T-cell (primary cell): Measurements from ENCODE around the gene HAS3. TPM values are rescaled to one million over a fixed set of nuclear protein-coding genes. Genes with fewer than 3 reads are reported as not detected.
A peak's percentile ranks its signal among the peaks of the same experiment; 100 is the strongest.
"Not testable (repeated sequence)": the region's sequence is repeated elsewhere in the genome, so short reads cannot be mapped to it uniquely, and the experiment has no call there.

ENCODE experiments used
- ATAC-seq, 4 experiments: fragments of 200-7000 bp in 3 of 4; fragments of 150-1000 bp in 1 of 4; cut with Tn5 transposase; replicated peaks in 1 of 4; 1 replicate in 3 of 4; 2 replicates in 1 of 4; pipeline ENCODE4 v1.10.0; 2021; ENCODE audit warnings: moderate library complexity in 3 of 4, mild to moderate bottlenecking in 2 of 4, moderate number of reproducible peaks in 1 of 4
- CTCF ChIA-PET, 2 donors: fragments of 300-600 bp; sonication (Branson Sonifier 250); formaldehyde crosslinking; loops; one replicate each; lab custom pipeline; 2022; ENCODE audit warnings: antibody characterized with exemption in 2 of 2; lab: Charles Lee
- POLR2A ChIA-PET, 2 donors: fragments of 300-600 bp; sonication (Branson Sonifier 250); formaldehyde crosslinking; loops; one replicate each; lab custom pipeline; 2022; ENCODE audit warnings: antibody characterized with exemption in 2 of 2; lab: Charles Lee
- DNase-seq, 35 experiments: peaks; one replicate each; pipeline versions ENCODE4 v3.0.0 to v3.0.0-alpha.2; 2013 to 2023
- H3K27ac ChIP-seq: one replicate; pipeline ENCODE4 v1.5.1; 2013; ENCODE audit warnings: low read length
- H3K27me3 ChIP-seq, 2 experiments: replicated peaks in 1 of 2; 1 replicate in 1 of 2; 2 replicates in 1 of 2; pipeline versions ENCODE4 v1.6.1 to v1.7.0; 2013; ENCODE audit warnings: low read length in 1 of 2, mixed read lengths in 1 of 2; ENCODE audit not compliant: control insufficient read depth in 2 of 2, insufficient read depth in 2 of 2; ENCODE audit errors: extremely low read depth in 1 of 2
- H3K36me3 ChIP-seq, 2 donors: 1 replicate in 1 of 2; 2 replicates in 1 of 2; pipeline versions ENCODE4 v1.6.1 to v1.7.0; 2013; ENCODE audit warnings: low read length in 1 of 2; ENCODE audit not compliant: control insufficient read depth in 2 of 2, insufficient read depth in 1 of 2; ENCODE audit errors: extremely low read depth in 1 of 2
- H3K4me1 ChIP-seq, 2 experiments: 1 replicate in 1 of 2; 2 replicates in 1 of 2; pipeline versions ENCODE4 v1.6.1 to v1.7.0; 2013; ENCODE audit warnings: low read length in 2 of 2, mixed read lengths in 1 of 2; ENCODE audit not compliant: insufficient read depth in 2 of 2, control insufficient read depth in 1 of 2; ENCODE audit errors: extremely low read depth in 1 of 2
- H3K4me3 ChIP-seq, 2 donors: 1 replicate in 1 of 2; 2 replicates in 1 of 2; pipeline versions ENCODE4 v1.5.1 to v1.7.0; 2013; ENCODE audit warnings: mild to moderate bottlenecking in 2 of 2, low read length in 1 of 2, moderate library complexity in 1 of 2; ENCODE audit not compliant: control insufficient read depth in 1 of 2; ENCODE audit errors: extremely low read depth in 1 of 2
- H3K9me3 ChIP-seq: 2 replicates; pipeline ENCODE4 v1.7.0; 2013
- H3K27ac Mint-ChIP-seq, 2 donors: one replicate each; pipeline ENCODE4 v1.8.0; 2020 to 2021; ENCODE audit warnings: mild to moderate bottlenecking in 2 of 2, mixed read lengths in 2 of 2
- H3K27me3 Mint-ChIP-seq, 2 donors: one replicate each; pipeline ENCODE4 v1.8.0; 2021 to 2022; ENCODE audit warnings: mixed read lengths in 2 of 2
- H3K36me3 Mint-ChIP-seq: one replicate; pipeline ENCODE4 v1.8.0; 2021; ENCODE audit warnings: mixed read lengths
- H3K4me1 Mint-ChIP-seq, 3 donors: one replicate each; pipeline ENCODE4 v1.8.0; 2020 to 2022; ENCODE audit warnings: mixed read lengths in 3 of 3, mild to moderate bottlenecking in 1 of 3
- H3K4me3 Mint-ChIP-seq, 3 donors: one replicate each; pipeline ENCODE4 v1.8.0; 2020 to 2022; ENCODE audit warnings: mild to moderate bottlenecking in 3 of 3, mixed read lengths in 3 of 3, moderate library complexity in 3 of 3
- H3K9me3 Mint-ChIP-seq, 3 donors: one replicate each; pipeline ENCODE4 v1.8.0; 2020 to 2022; ENCODE audit warnings: mixed read lengths in 3 of 3
- WGBS: methylation state at CpG from one replicate; pipeline ENCODE4 v1.1.5; 2013; ENCODE audit warnings: missing lambda C conversion rate; ENCODE audit not compliant: insufficient coverage; 5-methylcytosine and 5-hydroxymethylcytosine counted together
- total RNA-seq, 35 experiments: library from RNA in 6 of 35; stranded (reverse) in 6 of 35; fragments of 120-200 nt in 1 of 35; gene quantifications; one replicate each; pipeline versions ENCODE4 v1.2.1 to v1.2.4 and lab custom pipeline; 2013 to 2026

Gene HAS3, protein sequence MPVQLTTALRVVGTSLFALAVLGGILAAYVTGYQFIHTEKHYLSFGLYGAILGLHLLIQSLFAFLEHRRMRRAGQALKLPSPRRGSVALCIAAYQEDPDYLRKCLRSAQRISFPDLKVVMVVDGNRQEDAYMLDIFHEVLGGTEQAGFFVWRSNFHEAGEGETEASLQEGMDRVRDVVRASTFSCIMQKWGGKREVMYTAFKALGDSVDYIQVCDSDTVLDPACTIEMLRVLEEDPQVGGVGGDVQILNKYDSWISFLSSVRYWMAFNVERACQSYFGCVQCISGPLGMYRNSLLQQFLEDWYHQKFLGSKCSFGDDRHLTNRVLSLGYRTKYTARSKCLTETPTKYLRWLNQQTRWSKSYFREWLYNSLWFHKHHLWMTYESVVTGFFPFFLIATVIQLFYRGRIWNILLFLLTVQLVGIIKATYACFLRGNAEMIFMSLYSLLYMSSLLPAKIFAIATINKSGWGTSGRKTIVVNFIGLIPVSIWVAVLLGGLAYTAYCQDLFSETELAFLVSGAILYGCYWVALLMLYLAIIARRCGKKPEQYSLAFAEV
- total RNA-seq (1 to 10 TPM; 2.0 to 4.7 (median 3.4) TPM), total RNA-seq (lab: John Stamatoyannopoulos, UW) (0.08 to 3.1 (median 1.4) reads per million in 29 experiments)
- total RNA-seq (2013): 0.61 TPM

DNA sequence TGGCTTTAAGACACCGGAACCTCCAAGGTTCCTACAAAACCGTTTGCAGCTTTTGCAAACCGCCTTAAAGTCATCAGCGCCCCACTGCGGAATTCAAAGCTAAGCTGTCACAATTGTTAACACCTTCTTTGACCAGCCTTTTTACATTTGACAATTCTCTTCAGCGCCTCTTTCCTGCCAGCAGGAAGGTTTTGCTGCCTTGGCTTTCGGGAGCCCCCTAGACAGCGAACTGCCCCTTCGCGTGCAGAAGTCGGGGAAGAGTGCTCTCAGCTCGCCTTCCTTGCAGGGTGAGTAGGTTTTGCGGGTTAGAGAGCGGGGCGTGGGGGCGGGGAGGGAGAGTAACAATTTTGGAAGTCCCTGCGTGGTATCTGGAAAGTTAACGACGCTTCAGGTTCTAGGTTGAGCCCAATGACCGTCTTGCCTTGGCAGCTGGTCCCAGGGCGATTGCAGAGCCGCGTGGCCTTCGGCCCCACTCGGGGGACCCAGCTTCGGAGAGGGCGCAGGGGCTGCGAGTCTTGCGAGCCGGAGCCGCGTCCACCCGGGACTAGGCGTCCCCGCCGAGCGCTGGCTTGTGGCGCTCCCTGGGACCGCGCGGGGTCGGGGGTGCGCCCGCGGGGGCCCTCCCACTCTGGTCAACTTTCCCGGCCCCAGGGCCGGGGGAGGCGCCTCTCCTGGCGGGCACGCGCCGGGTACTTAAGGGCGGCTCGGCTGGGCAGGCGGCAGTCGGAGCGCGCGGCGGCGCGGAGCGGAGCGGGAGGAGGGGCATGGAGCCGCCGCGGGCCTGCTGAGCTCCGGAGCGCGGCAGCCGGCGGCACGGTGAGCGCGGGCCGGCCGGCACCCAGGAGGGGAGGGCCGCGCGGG is at the start of gene HAS3:
Gene HAS3, plus strand, starts transcription at position 153 of the 861 bp plus-strand sequence. CDS start 3,743 bp downstream, outside the sequence.
- peaks cover 4% of the 10 kb centered on the region in 2 donors for H3K36me3 ChIP-seq
- no peaks in the 10 kb centered on the region for H3K9me3 Mint-ChIP-seq
- H3K27me3 Mint-ChIP-seq: peaks cover 28 to 35% of the 10 kb centered on the region in 2 donors
- H3K27me3 ChIP-seq: peaks cover 0 to 67% of the 10 kb centered on the region in 2 experiments
- H3K36me3 Mint-ChIP-seq: peaks cover 21% of the 10 kb centered on the region
- H3K4me1 Mint-ChIP-seq: peaks cover 20 to 24% (median 24%) of the 10 kb centered on the region in 3 donors
- ChIA-PET CTCF (interaction anchor here (0.6 kb wide), 2 partner anchors 12 to 296 kb away, joined by 3 read pairs; no protein-coding TSS in a partner anchor), POLR2A (interaction anchor here in 1 of 2 donors (0.6 kb wide), 1 partner anchor 27 kb away, joined by 5 read pairs; no protein-coding TSS in a partner anchor)
- no peak within 1 kb of the TSS for H3K27ac Mint-ChIP-seq
- under 1% methylated on average over 78 of the region's 80 CpGs for WGBS
- DNase-seq: peak in 9 of 35 experiments; percentile 9 to 36 (median 19)
- H3K4me1 ChIP-seq: peaks cover 7 to 26% of the 10 kb centered on the region in 2 experiments
- ATAC-seq: peak; percentile 62 to 75 (median 72)
- no peaks in the 10 kb centered on the region for H3K9me3 ChIP-seq
- H3K4me3 ChIP-seq: peak within 1 kb of the TSS; percentile 30 to 69
- peak within 1 kb of the TSS; percentile 78 to 88 (median 84) for H3K4me3 Mint-ChIP-seq
- no peak within 1 kb of the TSS for H3K27ac ChIP-seq

DNA sequence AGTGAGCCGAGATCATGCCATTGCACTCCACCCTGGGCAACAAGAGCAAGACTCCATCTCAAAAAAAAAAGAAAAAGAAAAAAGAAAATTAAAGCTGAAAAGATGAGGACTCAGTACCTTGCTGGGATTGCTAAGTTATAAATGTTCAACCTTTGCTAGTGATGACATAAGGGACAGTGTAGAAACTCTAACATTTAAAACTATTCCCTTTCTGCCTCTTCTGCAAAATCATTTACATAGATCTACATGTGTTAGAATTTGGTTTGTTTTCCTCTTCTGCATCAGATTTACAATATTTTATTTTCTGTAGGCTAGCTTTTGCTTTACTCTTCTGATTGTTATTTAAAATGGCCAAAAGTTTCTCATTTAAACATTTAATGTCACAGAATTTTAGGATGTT is 49.5 kb upstream of the HAS3 start:
- Mint-ChIP-seq H3K4me1 (no peaks in the 10 kb centered on the region), H3K27me3 (no peaks in the 10 kb centered on the region), H3K9me3 (no peaks in the 10 kb centered on the region), H3K36me3 (peaks cover 19% of the 10 kb centered on the region), H3K4me3 (no peak overlapping the region), H3K27ac (no peak overlapping the region)
- H3K9me3 ChIP-seq: no peaks in the 10 kb centered on the region
- ChIA-PET CTCF (interaction anchor here in 1 of 2 donors (1.2 kb wide), 1 partner anchor 179 kb away, joined by 5 read pairs; no protein-coding TSS in a partner anchor), POLR2A (no interaction called here)
- DNase-seq: no peak
- H3K36me3 ChIP-seq: peaks cover 2 to 8% of the 10 kb centered on the region in 2 donors
- WGBS: no CpG with 5 or more reads among the region's 1 CpG
- H3K27me3 ChIP-seq: no peaks in the 10 kb centered on the region
- H3K4me3 ChIP-seq: no peak overlapping the region
- no peaks in the 10 kb centered on the region for H3K4me1 ChIP-seq
- no peak overlapping the region for H3K27ac ChIP-seq
- ATAC-seq: no peak

DNA sequence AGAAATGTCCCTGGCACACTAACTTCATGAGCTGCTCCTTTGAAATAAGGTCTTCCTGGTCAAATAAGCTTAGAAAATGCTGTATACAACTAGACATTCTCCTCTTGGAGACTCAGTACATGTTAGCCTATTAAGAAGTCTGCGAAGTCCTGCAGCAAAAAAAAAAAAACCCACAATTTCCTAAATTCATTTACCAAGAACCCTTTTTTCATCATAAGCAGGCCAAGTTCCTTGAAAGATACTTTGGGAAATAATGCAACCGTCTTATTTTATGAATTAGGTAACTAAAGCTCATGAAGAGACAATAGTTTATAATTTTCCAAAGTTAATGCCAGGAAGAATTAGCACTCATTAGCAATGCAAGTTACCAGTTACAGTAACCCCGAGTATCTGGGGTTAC is 49.0 kb upstream of the HAS3 start:
- H3K36me3 Mint-ChIP-seq: peaks cover 19% of the 10 kb centered on the region
- no peak overlapping the region for H3K4me3 ChIP-seq
- WGBS: no CpG with 5 or more reads among the region's 3 CpGs
- H3K27ac ChIP-seq: no peak overlapping the region
- no peak for ATAC-seq
- H3K27me3 ChIP-seq: no peaks in the 10 kb centered on the region
- H3K27ac Mint-ChIP-seq: no peak overlapping the region
- CTCF ChIA-PET: interaction anchor here in 1 of 2 donors (1.2 kb wide), 1 partner anchor 179 kb away, joined by 5 read pairs; no protein-coding TSS in a partner anchor
- DNase-seq: no peak
- H3K27me3 Mint-ChIP-seq: no peaks in the 10 kb centered on the region
- H3K4me1 ChIP-seq: no peaks in the 10 kb centered on the region
- POLR2A ChIA-PET: no interaction called here
- no peaks in the 10 kb centered on the region for H3K4me1 Mint-ChIP-seq
- H3K9me3 Mint-ChIP-seq: no peaks in the 10 kb centered on the region
- no peaks in the 10 kb centered on the region for H3K9me3 ChIP-seq
- no peak overlapping the region for H3K4me3 Mint-ChIP-seq
- H3K36me3 ChIP-seq: peaks cover 2 to 8% of the 10 kb centered on the region in 2 donors

DNA sequence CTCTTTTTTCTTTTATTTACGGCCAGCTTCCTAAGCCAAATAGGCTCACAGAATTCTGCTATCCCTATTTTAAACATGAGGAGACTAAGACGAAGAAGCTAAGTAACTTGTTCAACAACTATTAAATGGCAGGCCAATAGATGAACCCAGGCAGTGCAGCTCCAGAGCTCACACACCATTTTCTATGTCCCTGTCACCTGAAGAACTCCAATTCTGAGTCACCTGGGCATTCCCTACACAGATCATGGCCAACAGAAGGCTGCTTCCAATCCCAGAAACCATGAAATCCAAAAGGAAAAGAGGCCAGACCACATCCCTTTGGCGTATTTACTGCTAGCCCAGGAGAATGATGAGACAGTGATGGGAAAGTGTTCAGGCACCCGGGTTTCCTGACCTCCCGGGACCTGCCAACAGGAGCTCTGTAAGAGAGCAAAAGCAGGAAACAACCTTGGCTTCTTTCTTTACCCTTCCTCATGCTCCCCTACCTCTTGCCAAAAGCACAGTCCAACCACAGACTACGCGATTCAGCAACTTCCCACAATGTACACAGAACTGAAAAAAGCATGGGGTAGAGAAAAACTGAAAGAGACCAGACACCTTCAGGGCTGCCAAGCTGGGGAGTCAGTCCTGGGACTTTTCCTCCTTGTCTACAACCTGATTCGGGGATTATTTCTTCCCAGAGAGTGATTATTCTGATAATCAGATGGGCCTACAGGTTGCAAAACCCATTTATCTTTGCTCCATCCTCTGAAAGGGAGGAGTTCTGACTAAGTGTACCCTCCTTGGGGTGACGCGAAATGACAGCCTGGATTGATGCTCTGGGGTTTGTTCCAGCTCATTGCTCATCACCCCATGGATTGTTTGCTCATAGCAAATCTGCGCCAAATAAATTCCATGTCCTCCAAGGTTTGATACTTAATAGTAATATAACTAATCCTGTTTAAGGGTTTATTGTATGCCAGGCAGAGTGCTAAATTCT is 47.8 kb upstream of the HAS3 start:
- WGBS: 56% methylated on average over 3 of the region's 11 CpGs
- ATAC-seq (no peak), DNase-seq (no peak)
- H3K36me3 Mint-ChIP-seq: peaks cover 22% of the 10 kb centered on the region
- Histone ChIP-seq H3K4me1 (no peaks in the 10 kb centered on the region), H3K27ac (no peak overlapping the region), H3K9me3 (no peaks in the 10 kb centered on the region), H3K4me3 (no peak overlapping the region), H3K27me3 (no peaks in the 10 kb centered on the region), H3K36me3 (peaks cover 2 to 8% of the 10 kb centered on the region in 2 donors)
- ChIA-PET POLR2A (no interaction called here), CTCF (interaction anchor here in 1 of 2 donors (0.6 kb wide), 1 partner anchor 140 kb away, joined by 3 read pairs; no protein-coding TSS in a partner anchor)
- H3K4me3 Mint-ChIP-seq: no peak overlapping the region
- H3K4me1 Mint-ChIP-seq: no peaks in the 10 kb centered on the region
- no peak overlapping the region for H3K27ac Mint-ChIP-seq
- H3K9me3 Mint-ChIP-seq: no peaks in the 10 kb centered on the region
- no peaks in the 10 kb centered on the region for H3K27me3 Mint-ChIP-seq

DNA sequence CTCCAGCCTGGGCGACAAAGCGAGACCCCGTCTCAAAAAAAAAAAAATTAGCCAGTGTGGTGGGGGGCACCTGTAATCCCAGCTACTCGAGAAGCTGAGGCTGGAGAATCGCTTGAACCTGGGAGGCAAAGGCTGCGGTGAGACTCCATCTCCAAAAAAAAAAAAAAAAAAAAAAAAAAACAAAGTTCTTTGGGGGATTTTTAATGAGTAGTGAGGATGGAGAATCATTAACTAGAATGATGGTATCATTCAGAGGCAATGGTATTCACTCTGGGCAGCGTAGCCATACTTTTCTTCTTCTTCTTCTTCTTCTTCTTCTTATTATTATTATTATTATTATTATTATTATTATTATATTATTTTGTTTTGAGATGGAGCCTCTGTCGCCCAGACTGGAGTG is 42.0 kb upstream of the HAS3 start:
- H3K4me3 Mint-ChIP-seq, H3K27me3 ChIP-seq, H3K4me3 ChIP-seq, H3K9me3 ChIP-seq, H3K36me3 ChIP-seq, H3K27ac ChIP-seq, H3K9me3 Mint-ChIP-seq, CTCF ChIA-PET, H3K27me3 Mint-ChIP-seq, POLR2A ChIA-PET, H3K4me1 Mint-ChIP-seq, H3K27ac Mint-ChIP-seq, ATAC-seq, H3K4me1 ChIP-seq, DNase-seq: not testable (repeated sequence)
- peaks cover 18% of the 10 kb centered on the region for H3K36me3 Mint-ChIP-seq
- WGBS: 100% methylated on average over 4 of the region's 8 CpGs
